GM21528 (cell line): Measurements from ENCODE around the gene PALLD.

ENCODE experiments used
- ATAC-seq: cut with Tn5 transposase; IDR thresholded peaks from one replicate; pipeline ENCODE4 v1.9.1; 2021; ENCODE audit warnings: mild to moderate bottlenecking, moderate library complexity; ENCODE audit not compliant: unreplicated experiment, low FRiP score

The PALLD gene

DNA sequence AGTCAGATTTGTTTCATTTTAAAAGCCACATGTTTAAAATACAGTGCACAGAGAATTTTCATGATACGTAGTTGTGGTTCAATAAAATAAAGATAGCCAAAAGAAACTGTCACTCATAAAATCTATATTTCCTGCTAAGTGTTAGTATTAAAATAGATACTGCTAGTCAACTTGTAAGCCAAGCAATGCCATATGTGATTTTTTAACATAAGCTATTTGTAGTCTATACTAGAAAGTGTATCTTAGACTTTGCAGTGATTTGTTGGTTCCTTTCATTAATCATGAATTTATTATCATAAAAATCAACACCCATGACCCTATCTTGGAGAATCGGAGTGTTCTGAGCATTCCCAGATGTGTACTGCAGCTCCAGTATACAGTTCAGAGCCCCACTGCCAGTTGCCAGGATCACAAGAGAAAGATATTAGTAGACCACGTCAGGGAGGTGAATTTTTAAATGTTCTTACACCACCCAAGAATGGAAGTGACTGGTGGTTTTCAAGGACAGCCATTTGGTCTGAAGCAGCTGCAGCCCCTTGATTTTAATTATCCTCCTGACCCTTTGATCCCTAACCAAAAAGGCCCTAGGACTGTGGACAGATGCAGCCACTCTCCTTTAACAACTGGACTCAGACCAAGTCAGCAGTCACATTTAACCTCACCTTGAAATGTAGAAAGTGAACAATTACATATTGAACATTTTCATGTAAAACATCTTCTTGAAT, 163.1 kb downstream of the PALLD start:
- no peak for ATAC-seq

DNA sequence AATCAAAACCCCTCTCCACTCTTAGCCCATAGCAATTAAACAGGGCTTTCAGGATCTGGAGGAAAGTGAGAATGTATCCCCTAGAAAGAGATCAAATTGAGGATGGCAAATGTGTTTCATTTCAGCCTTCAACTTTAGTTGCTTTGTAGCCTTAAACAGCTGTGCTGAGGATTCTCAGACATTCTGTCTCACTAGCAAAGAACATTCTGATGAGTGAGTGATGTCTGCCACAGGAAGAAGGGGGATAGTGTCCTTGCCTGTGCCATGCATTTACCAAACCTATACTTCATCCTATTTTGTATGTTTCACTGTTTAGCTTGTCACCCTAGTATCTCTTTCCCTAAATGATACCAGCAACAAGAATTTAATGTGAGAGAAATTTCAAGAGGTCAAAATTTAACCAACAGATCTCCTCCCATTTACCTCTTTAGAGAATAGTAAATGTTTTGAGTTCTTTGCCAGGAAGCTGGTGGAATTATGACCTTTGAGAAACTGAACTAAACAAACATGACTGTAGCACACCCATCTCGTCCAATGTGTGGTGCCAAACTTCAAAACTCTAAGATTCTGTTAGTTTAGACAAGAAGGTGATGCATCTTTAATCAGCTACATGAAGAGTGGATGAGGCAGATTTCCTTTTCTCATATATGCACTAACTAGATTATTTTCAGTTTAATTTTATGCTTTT, 165.6 kb downstream of the PALLD start:
- ATAC-seq, result no peak

DNA sequence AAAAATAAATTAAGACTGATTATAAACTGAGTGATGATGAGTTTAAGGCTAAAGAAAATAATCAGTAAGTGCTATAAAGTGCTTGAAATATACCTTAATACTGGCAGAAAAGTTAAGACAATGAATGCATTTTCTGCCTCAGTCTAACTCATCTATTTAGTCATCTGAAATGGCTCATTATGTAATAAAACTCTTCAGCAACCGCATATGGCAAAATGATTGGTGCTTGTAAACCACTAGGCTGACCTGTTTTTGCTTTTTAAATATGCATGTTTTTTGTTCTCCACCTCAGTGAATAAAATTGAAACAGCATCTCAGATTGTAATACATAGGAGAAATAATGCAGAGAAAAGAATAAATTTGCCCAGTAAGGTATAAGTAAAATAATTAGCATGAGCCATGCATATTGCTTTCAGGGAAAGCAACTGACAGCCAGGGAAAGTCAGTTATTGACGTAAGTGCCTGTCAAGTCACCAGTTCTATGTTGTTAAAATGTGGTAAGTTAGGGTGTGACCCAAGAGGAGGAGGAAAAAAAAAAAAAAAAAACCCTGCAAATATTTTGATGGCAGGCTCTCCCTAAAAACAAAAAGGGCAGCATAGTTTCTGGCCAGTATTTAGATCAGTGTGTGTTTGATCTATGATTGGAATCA, 167.5 kb downstream of the PALLD start:
- no peak for ATAC-seq

DNA sequence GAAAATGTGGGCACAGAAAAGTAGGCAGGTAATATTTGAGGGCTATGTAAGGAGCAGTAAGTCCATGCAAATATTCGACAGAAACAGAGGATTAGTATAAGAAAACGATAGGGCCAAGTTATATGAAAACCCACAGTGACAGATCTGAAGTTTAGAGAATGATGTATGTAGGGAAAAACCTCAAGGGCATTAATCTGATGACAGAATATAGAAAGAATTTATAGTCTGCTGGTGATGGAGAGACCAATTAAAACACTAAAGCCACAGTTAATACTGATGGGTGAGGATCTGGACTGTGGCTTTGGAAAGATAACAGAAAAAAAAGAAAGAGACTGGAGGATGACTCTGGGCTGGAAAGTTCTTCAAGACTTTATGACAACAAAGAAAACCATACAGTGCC, 169.7 kb downstream of the PALLD start:
- ATAC-seq, result no peak

DNA sequence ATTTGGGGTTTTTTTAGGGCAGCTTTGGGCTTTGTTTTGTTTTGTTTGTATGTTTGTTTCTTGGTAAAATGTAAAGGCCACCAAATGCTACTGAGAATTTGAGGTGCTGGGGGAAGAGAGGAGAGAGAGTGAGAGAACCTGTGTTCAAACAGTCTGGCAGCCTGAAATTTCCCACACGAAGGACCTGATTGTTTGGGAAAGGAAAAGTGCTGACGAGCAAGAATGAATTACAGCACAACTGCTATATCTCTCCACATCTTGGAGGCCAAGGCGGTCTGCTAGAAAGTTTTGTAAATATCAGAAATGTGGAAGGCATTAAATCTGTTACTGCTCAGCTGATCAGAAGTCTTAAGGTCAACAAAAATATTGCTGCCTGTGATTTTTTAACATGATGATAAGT, 170.5 kb downstream of the PALLD start:
- no peak for ATAC-seq

DNA sequence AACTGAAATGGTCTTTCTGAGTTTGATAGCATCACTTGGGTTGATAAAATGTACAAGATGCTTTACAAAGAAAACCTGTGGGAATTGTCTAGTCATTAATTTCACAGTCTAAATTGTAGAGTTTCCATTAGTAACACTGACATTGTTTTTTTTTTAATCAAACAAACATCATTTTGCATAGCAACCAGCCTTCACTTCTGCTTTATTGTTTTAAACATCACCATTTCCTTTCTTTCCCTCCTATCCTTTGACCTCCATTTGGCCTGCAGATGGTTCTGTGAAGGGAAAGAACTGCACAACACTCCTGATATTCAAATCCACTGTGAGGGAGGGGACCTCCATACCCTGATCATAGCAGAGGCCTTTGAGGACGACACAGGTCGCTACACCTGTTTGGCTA, 171.1 kb downstream of the PALLD start:
- ATAC-seq, result no peak

DNA sequence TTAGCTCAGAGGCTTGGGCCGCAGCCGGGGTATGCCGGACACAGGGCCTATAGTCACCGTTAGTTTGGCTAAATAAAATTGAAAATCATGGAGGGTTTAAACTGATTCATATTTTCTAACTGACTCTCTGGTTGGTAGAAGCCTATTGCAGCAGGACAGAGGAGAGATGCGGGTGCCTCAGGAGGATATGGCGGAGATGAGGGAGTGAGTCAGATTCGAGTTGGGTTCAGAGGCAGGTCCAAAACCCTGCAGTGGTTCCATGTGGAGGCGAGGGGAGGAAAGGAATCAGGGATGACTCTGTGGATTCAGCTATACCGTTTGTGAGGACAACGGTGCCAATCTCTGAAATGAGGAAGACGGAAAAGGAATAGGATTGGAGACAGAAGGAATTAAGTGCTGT, 176.6 kb downstream of the PALLD start:
- ATAC-seq, result no peak

DNA sequence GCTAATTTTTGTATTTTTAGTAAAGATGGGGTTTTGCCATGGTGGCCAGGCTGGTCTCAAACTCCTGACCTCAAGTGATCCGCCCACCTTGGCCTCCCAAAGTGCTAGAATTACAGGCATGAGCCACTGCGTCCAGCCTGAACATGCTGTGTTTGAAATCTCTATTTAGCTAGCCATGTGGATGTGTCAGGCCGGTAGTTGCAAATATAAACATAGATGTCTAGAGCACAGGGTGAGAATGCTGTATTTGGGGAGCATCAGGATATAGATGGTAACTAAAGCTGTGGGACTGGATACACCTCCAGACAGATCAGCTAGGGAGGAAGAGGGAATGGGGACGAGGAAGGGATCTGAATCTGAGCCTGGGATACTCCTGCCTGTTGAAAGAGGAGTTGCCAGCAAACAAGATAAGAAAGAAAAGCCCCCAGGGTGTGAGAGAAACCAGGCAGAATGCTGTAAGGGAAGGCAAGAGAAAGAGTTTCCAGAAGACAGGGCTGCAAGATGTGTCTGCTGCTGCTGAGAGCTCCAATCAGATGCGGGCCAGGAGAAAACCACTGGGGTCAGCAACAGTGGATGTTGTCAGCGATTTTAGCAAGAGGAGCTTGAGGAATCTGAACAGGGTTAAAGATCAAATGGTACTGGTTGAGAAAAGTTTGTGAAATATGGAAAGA, 177.4 kb downstream of the PALLD start:
- ATAC-seq, result no peak

DNA sequence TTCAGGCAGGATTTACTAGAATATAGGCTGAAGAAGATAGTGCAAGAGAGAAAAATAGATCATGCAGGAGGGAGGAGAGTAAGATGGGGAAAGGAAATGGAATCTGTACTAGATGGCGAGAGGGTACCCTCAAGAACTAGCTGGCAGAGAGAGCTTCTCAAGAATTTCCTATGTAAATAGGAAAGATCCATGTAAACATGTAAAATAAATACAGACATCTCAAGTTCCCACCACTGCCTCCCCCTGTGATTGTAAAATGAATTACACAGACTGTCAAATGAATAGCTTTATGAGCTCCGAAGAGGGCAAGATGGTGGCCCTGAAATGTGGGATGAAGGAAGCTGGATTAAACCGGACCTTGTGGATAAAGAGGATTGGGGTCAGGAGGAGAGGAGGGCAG, 178.0 kb downstream of the PALLD start:
- ATAC-seq, result no peak

DNA sequence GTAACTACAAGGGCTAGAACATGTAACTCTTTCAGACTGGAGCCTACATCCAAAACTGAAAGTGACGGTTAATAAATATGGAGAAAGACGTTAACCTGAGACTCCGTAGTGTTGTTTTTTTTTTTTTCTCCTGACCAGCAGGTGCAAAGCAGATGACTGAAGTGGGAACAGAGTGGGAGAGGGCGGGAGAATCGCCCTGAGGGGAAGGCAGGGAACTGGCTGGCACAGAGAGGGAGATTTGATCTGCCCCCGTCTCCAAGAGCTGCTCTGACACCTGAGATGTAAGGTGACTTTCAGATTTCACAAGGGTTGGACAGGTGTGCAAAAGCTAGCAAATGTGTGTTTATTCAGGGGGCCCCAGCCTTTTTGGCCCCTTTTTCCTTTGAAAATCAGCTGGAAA, 180.2 kb downstream of the PALLD start:
- no peak for ATAC-seq

DNA sequence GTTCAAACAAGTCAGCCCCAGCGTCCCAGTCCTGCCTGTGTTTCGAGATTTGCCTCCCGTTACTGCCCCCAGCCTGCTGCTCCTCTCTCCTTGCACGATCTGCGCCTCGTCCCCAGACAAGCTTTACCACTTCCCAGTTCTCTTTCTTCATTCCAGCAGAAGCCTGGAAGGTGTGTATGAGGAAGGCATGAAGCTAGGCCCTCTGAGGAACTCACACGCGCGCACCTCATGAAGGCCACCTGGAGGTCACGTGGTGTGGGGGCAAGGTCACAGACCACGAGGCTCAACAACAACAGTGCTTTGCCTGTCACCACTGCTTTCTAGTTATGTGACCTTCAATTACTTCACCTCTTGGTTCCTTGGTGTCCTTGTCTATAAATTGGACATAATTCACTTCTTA, 181.0 kb downstream of the PALLD start:
- no peak for ATAC-seq

DNA sequence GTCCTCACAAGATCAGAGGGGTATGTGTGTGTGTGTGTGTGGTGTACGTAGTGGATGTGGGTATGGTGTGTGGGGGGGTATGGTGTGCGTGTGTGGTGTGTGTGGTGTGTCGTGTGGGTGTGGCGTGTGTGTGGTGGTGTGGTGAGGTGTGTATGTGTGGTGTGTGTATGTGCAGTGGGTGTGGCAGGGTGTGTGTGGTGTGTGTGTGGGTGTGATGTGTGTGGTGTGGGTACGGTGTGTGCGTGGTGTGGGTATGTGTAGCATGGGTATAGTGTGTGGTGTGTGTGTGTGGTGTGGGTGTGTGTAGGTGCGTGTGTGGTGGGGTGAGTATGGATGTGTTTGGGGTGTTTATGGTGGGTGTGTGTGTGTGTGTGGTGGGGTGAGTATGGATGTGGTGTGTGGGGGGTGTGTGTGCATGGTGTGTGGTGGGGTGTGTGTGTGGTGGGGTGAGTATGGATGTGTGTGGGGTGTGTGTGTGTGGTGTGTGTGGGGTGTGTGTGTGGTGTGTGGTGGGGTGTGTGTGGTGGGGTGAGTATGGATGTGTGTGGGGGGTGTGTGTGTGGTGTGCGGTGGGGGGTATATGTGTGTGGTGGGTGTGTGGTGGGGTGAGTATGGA, 182.0 kb downstream of the PALLD start:
- no peak for ATAC-seq

DNA sequence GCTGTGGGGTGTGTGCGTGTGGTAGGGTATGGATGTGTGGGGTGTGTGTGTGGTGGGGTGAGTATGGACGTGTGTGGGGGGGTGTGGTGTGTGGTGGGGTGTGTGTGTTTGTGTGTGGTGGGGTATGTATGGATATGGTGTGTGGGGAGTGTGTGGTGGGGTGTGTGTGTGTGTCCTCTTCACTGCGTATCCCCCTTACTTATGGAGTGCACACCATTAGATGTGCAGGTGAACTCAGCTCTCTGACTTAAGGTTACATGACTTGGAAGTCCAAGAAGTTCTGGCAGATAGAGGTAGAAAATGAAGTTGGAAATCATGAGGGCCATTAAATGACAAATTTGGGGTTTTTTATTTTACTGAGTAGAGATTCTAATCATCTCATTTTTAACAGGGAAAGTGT, 182.5 kb downstream of the PALLD start:
- ATAC-seq, result no peak

DNA sequence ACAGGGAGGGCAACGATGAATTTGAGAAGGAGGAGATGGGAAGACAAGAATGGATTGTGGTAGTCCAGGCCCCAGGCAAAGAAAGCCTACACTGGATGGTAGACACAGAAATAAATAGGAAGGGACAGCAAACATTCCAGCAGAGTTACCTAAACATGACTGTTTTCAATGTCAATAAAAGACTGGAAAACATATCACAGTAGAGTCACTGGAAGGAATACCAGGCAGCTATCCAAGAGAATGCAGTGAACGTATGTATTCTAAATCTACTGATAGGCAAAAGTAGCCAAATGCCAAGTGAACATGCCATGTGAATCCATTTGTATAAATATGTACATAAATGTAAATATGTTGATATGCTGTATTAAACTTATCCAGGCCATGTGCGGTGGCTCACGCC, 183.0 kb downstream of the PALLD start:
- ATAC-seq, result no peak

DNA sequence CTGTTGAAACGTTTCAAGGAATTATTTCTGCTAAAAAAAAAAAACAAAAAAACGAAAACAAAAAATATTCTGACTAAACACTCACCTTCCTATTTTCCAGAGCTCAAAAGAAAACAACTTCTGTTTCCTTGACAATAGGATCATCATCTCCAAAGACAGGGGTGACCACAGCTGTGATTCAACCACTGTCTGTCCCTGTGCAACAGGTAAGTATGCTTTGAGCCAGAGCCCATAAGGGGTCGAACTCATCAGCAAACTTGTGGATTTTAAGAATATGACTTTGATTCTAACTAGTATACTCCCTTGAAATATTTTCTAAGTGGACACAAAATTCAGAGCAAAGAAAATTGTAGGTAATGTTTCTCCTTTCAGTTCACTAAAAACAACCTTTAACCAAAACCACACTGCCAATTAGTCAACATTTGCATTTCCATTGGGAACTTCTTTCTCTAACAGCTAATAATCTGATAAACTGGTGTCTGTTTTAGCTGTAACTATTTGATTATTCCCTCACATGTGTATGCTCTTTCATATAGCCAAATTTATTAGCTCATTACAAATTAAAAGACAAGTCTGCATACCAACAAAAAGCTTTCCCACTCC, 186.1 kb downstream of the PALLD start:
- no peak for ATAC-seq

DNA sequence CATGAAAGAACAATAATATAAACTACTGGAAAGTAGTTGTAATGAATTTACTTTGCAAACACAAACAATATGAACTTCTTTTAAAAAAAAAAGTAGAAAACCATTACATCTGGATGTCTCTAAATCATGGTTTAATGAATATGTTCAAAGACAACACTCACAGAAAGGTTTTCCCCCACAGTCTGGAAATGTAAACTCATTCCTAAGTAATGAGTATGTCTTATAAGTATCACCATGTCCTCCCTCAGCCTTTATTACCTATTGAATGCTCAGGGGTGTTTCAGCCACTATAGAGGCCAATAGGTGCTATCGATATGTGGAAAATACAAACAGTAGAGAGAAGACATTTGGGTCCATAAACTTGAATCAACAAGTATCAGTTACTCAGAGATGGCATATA, 186.7 kb downstream of the PALLD start:
- no peak for ATAC-seq

DNA sequence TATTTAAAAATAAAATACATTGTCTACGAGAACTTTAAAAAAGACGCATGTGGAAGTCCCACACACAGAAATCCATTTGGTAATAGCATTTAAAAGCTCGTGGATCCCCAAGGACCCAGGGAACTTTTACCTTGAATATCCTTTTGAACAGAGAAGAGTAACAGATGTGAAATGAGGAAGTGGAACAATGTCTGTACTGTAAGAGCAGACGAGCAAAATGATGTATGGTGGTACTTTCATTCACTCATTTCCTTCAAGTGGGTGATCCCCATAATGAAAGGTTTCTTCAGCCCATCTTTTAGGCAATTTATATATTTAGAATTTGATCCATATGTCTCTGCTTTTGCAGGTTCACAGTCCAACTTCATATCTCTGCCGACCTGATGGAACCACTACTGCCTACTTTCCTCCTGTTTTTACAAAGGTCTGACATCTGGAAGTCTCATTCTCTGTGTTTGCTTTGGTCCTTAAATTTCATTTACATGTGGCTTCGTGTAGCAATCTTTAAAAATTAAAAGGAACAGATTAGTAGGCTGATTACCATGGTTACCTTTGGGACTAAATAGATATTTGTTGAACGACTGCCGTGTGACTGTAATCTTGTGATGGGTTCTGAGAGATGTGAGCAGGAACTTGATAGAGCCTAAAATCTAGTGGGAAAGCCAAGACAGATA, 188.4 kb downstream of the PALLD start:
- peak; percentile 84 for ATAC-seq

DNA sequence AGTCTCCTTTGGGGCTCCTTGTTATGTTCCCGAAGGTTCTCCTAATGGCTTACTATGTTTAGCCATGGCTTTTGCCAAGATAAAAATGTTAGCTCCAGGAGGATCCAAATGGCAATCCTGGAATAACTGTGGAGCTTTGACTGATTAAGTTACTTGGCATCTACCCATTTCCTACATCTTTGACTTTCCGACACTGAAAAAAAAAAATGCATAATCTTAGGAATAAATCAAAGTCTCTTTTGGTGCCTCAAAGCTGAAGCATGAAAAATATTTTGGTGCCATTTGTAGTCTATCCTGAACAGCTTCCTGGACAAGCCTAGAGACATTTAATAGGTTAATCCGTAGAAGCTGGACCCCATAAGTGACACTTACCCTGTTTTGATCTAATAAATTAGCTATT, 191.7 kb downstream of the PALLD start:
- ATAC-seq, result no peak

DNA sequence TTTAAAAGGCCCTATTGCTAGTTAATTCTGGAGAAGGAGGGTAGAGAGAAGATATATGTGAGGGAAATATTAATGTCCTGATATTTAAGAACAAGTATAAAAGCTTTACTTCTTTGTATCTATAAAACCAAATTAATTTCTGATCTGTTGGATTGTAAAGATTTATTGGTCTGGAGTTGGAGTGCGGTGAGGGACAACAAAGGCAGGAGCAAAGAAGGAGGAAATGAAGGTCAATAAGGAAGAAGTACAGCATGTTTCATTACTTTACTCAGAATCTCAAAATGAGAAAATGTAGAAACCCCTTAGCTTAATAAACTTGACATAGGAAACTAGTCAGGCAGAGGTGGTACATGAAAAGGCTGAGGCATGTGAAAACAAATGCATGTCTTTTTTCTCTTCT, 192.9 kb downstream of the PALLD start:
- ATAC-seq, result no peak

DNA sequence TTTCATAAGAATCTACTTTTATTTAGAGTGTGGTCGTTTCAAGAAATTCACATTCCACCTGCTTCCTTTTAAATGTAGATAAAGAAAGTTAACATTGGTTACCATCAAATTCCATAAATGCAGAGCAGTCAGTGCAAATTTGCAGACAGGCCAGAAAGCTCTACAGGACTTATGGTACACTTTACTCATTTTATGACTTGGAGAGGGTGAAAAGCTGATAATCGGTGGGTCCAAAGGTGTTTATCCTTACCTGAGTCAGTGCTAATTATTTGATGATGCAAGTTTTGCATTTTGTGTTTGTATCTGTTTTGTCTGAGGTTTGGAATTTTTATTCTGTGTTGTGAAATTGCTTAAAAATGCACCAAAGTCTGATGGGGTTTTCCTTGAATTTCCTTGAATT, 193.3 kb downstream of the PALLD start:
- ATAC-seq, result no peak
